Measurements from ENCODE around the gene UVRAG.
"Not testable (repeated sequence)": the region's sequence is repeated elsewhere in the genome, so short reads cannot be mapped to it uniquely, and the experiment has no call there.

UVRAG gene

DNA sequence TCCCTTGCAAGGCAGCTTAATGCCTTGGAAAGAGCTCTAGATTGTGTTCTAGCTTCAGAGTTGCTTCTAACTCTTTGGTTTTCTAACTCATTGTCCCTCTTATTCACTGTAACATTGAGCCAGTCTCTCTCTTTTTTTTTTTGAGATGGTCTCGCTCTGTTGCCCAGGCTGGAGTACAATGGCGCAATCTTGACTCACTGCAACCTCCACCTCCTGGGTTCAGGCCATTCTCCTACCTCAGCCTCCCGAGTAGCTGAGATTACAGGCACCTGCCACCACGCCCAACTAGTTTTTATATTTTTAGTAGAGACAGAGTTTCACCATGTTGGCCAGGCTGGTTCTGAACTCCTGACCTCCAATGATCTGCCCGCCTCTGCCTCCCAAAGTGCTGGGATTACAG, 266.1 kb downstream of the UVRAG start:
- FAIRE-seq: not testable (repeated sequence)

DNA sequence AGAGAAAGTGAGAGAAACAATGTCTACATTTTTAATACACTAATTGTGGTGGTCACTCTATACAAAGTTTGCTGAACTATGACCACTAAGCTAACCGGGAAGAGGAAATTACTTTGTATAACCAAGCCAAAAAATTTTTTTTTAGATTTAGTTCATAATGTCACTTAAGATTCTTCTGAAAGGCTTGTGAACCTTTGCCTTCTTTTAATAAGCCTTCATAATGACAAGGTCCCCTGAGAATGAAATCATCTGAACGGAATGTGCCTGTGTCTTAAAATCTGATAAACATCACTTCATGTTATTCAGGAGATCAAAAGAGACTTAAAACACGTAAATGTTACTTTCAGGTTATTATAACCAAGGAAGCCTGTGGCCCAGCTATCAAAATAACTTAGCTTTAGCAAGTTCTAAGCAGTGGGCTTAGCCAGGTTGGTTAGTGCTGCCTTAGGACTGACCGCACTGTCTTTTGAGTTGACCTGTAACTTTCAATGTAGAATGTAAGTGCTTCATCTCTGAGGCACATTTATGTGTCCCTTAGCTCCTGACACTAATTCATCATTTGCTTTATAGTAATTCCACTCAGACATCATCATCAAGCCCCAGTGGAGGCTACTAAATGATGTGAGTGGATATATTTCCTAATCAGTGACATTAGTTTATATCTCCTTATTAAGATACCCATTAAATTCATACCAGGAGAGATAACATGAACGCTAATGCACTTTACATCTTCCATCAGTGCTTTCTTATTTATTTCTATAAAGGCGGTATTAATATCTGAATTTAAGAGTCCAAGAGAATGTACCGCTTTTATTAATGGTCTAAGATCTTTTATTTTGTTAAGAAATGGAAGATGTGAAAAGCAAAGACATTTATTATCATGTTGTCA, 268.8 kb downstream of the UVRAG start:
- no peak for FAIRE-seq

DNA sequence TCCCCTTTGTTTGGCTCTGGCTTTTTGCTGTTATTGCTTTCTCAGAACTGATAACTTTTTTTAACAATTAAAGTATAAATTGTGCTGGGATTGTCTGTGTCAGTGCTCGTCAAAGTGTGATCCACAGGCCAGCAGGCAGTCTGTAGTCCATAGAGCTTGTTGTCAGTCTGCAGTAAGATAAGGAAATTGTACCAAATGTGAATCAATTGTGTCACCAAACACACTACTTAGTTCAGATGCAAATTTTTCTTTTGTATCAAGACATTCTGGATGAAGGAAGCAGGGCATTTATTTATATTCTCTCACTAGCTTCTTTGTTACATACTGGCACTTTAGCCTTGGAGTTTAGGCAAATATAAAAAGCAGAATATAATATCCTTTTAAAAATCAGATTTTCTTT, 270.3 kb downstream of the UVRAG start:
- FAIRE-seq: no peak

DNA sequence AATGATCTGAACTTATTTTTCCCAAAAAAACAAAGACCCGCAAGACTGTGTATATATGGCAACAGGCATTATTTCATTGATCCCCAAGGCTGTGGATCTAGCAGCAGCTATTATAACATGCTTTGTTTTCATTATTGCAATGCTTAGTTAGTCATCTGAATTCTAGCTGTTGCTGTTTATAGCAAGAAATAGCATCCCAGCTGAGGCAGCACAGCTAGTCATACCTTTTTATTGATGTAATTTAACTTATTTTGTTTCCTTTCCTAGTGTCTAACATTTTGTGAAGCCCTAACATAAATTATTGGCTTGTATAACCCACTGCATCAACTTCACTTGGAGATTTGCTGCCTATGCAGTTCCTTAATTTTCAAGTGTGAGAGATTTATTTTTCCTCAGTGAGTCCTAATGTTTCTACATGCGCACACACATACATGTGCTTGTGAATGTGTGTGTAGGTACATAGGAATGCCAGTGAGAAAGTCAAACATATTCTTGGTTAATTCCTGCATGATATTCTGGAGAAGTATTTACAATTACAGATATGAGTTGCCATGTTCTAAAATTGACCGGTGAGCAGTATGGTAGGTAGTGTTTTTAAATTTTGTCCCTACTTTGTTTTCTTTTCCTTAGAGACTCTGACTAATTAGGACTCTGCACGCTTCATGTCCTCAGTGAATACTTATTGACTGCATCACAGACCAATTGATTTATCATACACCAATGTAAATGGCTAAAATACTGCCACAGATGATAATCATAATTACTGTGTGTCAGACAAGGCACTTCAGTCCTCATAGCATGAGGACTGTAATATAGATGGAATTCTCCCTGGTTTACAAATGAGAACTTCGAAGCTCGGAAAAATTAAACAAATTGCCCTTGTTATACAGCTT, 272.0 kb downstream of the UVRAG start:
- no peak for FAIRE-seq

DNA sequence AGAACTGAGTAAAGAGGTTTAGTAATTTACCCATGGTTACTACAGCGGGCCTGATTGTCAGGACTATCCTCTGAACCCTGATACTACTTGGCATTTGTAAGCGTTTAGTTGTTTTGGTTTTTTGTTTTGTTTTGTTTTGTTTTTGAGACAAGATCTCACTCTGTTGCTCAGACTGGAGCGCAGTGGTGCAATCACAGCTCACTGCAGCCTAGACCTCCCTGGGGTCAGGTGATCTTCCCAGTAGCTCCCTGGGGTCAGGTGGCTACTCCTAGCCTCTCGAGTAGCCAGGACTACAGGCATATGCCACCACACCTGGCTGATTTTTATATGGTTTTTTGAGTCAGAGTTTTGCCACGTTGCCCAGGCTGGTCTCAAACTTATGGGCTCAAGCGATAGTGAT, 272.7 kb downstream of the UVRAG start:
- no peak for FAIRE-seq

DNA sequence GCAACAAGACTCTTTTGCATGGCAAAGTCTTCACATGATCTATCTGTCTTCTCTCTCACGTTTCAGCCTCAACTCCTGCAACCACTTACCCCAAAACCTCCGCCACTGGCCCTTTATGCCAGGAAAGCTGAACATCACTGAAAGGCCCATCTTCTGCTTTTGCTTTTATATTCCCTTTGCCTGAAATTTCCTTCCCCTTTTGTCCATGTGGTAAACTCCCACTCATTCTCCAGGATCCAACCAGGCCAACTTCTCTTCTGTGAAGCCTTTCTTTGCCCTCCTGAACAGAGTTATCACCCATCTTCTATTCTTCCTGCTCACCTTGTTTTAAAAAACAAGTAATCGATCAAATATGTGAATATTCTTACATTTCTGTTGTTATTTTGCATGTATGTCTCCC, 273.5 kb downstream of the UVRAG start:
- FAIRE-seq: no peak

DNA sequence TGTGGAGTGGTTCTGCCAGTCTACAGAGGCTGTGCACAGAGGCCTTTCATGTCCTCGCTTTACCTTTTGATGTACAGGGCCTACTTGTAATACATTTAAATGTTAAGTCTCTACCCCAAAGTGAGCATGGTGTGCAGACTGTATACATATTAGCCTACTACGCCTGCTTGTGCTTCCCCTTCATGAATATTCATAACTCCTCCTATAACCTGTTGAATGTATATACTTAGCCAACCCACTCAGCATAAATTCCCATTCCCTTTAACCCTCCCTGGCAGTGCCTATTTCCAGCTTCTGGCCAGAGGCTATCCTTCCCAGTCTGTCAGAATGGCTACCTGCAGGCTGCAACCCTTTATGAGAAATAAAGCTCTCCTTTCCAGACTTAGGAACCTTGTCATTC, 275.2 kb downstream of the UVRAG start:
- no peak for FAIRE-seq

DNA sequence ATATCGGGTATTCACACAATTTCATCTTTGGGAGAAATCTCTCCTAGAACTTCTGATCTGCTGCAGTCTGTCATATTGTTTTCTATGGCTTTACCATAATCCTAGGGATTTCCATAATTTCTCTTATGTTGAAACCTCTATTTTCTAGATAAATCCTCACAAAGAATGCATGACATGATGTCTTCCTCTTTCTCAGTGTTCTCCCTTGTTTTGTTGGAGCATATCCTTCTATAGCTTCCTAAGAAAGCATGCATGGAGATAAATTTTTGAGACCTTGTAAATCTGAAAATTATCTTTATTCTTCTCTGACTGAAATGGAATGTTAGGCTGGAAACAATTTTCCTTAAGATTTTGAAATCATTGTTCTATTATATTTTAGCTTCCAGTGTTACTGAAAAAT, 275.8 kb downstream of the UVRAG start:
- FAIRE-seq: no peak

DNA sequence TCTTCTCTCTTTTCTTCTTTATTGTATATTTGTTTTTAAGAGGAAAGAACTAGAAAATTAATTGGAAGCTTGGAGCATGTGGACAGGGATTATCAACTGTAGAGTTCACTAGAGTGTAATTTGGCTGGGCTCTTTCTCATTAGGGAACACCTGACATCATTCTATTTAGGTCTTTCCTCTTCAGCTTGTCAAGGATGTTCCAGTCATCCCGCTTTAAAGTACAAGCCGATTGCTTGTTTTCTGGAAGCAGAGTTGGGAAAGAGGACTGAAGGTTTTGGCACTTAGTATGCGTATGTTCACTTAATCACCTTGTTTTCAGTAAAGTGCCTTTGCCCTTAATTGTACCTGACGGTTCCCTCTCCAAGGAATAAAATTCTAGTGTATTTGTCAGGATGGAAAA, 279.7 kb downstream of the UVRAG start:
- FAIRE-seq: no peak

DNA sequence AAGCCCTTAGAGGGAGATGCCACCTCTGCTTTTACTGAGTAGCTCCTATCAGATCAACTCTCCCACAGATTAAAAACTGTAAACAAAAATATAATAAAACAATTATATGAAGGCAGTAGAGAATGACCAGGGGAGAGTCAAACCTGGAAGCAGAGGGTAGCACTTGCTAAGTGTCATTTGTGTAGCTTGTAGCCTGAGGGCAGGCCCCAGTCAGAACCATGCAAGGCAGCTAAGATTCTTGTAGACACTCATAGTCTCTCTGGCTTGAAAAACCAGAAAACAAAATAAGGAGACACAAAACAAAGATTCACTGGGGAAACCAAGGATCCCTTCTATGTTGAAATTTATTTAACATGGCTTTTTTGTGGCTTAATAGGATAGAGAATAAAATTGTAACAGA, 280.9 kb downstream of the UVRAG start:
- FAIRE-seq: no peak

DNA sequence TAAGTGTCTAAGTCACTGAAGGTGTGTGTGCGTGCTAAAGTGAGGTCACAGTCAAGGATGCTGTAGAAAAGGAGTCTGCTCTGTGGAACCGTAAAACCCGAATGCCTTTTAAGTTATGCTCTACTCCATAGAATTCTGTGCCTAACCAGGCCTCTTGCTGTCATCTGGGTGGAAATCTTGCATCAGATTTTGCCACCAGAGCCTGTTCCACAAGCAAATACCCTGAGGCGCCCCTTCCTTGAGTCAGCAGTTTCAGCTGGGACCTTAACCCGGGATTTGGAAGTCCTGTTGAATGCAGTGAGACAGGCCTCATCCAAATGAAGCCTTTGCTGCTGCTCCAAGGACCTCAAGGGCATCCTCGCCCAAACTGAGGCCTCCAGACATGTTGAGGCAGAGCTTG, 281.5 kb downstream of the UVRAG start:
- no peak for FAIRE-seq

DNA sequence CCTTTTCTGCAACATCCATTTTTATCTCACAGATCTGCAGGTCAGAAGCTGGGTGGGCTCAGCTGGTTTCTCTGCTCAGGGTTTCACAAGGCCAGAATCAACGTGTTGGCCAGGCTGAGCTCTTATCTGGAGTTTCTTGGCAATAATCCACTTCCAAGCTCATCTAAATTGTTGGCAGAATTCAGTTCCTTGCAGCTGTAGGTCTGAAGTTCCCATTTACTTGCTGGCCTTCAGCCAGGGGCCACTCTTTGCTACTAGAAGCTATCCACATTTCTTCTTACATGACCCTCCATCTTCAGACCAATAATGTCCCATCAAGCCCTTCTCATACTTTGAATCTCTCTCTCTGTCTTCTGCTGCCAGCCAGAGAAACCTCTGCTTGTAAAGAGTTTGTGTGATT, 287.8 kb downstream of the UVRAG start:
- no peak for FAIRE-seq

DNA sequence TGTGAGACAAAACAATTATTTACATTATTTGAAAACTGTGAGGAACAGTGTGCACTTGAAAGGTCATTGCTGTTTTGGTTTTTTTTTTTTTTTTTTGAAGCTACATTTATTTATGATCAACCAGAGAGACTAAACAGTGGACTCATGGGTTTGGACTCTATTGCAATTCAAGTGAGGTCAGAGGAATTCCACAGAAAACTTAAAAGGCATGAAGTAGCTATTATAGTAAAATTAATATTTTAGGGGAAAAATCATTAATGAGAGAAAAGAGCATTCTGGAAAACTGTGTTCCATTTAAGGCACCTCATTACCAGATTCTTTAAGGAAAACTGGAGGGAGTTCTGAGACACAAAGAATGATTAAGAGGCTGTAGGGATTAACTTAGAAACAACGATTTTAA, 288.4 kb downstream of the UVRAG start:
- FAIRE-seq: no peak

DNA sequence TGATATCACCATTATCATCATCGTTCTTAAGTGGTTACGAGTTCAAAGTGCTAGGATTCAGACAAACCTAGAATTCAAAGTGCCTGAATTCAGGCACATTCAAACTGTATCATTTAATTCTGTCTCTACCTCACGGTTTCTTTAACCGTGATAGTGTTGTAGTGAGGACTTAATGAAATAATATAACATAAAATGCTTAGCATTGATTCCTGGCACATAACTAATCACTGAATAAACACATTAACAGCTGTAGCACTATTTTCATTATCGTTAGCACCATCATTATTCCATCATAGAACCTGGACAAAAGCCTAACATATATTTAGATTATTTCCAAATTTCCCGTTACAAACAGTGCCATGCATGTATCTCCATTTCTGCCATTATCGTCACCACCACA, 289.3 kb downstream of the UVRAG start:
- FAIRE-seq: no peak

DNA sequence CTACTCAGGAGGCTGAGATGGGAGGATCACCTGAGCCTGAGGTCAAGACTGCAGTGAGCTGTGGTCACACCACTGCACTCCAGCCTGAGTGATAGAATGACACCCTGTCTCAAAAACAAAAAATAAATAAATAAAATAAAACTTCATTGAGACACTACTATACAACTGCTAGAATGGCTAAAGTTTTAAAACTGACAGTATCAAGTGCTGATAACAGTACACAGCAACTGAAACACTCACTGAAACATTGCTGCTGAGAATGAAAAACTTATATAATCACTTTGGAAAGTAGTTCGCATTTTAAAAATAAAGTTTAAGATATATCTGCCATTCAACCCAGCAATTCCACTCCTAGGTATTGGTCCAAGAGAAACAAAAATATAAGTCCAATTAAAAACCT, 290.6 kb downstream of the UVRAG start:
- no peak for FAIRE-seq

DNA sequence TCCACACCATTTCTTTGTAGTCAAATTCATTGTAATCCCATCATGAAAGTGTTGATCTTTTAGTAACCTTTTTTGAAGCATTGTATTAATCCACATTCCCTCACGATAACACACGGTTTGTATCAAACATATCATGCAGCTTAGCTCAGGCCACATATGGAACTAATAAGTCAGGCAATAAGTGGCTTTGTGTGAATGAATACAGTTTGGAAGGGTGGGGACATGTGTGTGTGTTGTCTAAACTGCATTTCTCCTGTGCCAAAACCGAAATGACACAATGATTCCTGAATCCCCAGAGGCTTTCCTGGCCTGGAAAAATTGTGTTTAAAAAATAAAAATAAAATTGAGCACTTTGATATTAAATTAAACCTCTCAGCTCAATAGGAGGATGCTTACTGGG, 293.0 kb downstream of the UVRAG start:
- FAIRE-seq: no peak

DNA sequence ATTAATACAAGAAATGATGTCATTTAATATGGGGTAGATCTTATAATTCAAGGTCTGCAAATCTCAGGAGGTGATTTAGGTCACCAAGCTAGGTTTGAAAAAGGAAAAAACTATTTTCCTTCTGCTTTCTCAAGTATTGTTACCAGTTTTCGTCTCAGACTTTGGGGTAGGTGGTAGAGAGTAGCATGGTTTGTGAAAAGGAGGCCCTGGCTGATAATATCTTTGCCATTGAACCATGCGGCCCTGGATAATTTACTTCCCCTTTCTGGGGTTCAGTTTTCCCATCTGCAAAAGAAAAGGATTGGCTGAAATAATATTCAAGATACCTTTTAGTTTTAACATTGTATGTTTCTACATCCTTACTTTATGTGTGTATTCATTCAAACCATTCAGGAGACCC, 299.2 kb downstream of the UVRAG start:
- no peak for FAIRE-seq

DNA sequence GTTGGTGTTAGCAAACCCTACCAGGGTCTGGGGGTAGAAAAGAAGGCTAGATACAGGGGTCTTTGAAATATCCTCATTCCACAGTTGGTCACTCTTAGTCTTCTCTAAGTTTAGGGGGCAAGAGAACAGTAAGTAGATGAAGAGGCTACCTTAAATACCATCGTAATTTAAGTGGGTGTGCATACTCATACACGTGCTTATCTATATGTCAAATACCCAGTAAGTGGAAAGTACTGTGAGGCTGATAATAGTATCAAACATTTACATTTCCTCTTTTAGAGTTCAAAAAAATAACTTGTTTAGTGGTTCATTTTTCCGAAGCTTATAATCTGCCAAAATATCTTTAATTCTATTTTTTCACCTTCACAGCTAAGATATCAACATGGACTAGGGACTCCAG, 300.5 kb downstream of the UVRAG start:
- no peak for FAIRE-seq

DNA sequence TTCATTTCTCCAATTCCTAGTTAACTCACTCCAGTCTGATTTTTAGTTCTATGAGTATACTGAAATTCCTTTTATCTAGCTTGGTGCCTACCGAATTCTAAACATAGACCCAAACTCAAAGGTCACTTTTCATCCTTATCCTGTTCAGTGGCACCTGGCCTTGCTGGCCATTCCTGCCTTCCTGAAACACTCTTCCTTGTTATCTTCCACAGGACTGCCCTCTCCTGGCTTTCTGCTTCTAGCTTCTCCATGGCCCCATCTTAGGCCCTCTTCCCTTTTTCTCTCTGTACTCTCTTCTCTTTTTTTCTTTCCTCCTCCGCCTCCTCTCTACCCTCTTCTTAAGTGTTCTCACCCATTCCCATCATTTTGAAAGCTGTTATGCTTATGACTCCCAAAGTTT, 304.0 kb downstream of the UVRAG start:
- no peak for FAIRE-seq

DNA sequence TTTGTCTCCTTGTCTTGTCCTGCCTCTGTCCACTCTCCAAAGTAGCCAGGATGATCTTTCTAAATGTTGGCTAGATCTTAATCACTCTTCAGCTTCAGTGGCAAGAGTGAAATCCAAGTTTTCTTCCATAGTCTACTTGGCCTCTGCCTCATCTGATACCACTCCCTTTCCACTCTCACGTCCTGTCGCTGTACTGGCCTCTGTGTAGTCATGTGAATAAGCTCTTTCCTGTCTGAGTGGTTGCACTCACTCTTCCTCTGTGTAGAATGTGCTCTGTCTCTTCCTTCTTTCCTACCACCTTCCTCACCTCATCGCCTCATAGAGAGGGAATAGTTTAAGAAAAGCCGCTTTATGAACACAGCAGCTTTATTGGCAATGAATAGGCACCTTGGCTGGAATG, 304.8 kb downstream of the UVRAG start:
- FAIRE-seq: no peak

DNA sequence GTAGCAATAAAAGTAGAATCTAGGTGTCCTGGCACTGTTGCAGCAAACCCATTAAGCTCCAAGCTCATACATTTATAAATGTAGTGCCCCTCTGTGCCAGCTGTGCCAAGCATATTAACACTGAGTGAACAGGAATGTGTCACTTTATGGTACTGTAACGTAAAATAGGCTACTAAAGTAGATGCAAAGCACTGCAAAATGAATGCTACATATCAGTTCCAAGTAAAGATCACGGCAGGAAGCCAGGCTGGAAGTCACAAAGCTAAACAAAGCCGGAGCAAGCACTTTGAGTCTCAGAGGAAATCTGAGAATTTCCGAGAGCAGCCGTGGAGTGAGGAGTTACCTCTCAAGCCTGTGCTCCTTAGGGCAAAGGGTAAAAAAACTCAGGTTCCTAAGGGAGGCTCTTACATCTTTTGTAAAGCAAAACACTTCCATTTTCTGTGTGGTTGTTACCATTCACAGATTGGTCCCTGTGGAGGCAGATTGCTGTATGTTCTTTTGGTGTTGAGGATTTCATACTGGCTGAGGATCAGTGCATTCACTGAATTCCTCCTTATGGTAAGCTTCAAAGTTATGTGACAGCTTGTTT, 305.6 kb downstream of the UVRAG start:
- no peak for FAIRE-seq

DNA sequence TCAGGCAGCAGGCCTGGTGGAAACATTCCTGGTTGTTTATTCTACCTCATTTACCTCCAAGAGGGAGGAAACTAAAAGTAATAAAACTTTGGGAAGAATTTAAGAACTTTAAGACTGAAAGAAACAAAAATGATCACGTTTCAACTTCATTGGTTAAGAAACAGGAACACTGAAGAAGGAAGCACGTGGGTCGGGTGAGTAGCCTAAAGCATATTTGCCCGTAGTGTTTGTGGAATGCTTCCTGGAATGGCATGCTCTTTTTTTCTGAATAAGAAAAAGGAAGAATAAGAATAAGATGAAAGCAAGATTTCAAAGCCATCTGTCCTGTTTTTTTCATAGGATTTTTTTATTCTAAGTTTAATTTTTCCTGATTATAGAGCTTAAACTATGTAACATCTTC, 308.2 kb downstream of the UVRAG start:
- FAIRE-seq: no peak

DNA sequence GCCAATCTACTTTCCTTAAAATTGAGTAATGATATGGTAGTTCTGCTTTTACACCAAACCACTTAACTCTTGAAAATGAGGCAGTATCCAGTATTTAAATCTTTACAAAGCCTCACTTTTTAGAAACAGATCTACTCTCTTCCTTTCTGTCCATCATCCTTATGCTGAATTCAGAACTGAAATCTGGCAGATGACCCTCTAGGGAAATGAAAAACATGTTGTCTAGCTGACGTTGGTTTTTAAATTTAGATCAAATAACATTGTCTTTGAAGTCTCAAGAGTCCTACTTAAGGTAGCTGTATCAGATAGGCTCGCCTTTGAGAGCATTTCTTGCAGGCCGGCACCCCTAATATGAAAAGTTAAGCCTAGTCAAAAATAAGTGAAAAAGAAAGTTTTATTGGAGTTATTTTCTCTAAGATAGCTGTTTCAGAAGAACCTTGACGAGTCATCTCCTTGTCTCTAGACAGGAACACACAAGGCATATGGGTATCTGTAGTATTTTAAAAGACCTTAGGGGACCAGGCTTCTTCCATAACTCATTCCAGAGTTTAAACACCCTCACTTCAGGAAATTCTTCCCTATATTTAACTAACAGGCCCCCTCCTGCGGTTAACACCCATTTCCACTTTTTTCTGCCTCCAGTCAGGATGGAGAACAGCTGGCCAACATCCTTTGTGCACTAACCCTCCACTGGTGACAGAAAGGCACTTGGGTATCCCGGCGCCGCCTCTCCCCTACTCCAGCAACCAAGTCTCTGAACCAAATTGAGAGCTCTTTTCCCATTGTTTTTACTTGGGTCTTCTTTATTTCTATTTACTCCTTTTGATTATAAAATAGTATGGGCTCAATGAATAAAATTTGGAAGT, 310.1 kb downstream of the UVRAG start:
- no peak for FAIRE-seq

Measured in islet of Langerhans (tissue), 1 donor.